ENCODE data around the gene LRRC59.

Gene LRRC59

DNA sequence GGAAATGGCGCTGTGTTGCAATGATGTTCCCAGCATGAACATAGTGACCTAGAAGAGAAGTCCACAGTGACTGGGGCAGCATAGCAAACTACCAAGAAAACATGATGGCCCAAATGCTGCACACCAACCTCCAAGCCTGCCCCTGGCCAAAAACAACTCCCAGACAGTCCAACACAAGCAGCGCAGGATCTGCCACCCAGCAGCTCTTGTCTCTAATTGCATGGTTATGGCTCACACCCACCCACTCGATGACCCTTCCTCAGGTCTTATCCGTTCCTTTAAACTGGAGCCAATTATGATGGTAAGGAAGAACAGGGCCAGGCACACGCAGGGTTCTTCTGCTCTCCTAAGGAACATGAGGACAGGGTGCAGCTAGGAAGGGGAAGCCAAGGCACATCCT is 27.3 kb downstream of the LRRC59 start:
- Histone ChIP-seq H3K4me1 (ENCODE audit: control insufficient read depth, insufficient read depth, low read length, poor library complexity, severe bottlenecking) (peaks cover 23% of the 10 kb centered on the region), H3K9me3 (ENCODE audit: control insufficient read depth, low read length) (no peaks in the 10 kb centered on the region), H3K4me3 (ENCODE audit: extremely low read depth, insufficient read depth, low read length, poor library complexity, severe bottlenecking) (no peak overlapping the region), H3K36me3 (ENCODE audit: control insufficient read depth, insufficient read depth, low read length) (peaks cover 64% of the 10 kb centered on the region), H3K27ac (ENCODE audit: low read depth, low read length, severe bottlenecking) (no peak overlapping the region)
- 98 to 100% methylated on average over 3 to 5 of the region's 5 CpGs for WGBS, 2 experiments (ENCODE audit: insufficient coverage in 2 of 2)

DNA sequence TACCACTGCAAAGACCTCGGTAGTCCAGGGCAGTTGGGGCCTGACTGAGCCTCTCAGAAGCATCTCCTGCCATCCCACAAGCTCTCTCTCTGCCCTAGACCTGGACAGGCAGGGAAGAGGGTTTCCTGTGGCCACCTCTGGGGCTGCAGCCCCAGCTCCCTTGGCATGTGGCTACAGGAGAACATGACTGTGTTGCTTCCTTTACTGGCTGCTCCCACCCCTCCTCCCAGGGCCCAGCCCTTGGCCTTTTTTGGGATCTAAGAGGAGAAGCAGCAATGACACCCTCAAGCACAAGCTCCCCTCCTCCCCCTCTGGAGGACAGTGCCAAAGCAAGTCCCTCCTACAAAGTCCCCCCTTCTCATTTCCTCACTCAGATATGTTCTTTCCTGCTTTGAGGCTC is 29.9 kb downstream of the LRRC59 start:
- H3K9me3 ChIP-seq (ENCODE audit: control insufficient read depth, low read length), result no peaks in the 10 kb centered on the region
- WGBS, 2 experiments (ENCODE audit: insufficient coverage in 2 of 2), result 88 to 100% methylated on average over 1 of the region's 1 CpG

DNA sequence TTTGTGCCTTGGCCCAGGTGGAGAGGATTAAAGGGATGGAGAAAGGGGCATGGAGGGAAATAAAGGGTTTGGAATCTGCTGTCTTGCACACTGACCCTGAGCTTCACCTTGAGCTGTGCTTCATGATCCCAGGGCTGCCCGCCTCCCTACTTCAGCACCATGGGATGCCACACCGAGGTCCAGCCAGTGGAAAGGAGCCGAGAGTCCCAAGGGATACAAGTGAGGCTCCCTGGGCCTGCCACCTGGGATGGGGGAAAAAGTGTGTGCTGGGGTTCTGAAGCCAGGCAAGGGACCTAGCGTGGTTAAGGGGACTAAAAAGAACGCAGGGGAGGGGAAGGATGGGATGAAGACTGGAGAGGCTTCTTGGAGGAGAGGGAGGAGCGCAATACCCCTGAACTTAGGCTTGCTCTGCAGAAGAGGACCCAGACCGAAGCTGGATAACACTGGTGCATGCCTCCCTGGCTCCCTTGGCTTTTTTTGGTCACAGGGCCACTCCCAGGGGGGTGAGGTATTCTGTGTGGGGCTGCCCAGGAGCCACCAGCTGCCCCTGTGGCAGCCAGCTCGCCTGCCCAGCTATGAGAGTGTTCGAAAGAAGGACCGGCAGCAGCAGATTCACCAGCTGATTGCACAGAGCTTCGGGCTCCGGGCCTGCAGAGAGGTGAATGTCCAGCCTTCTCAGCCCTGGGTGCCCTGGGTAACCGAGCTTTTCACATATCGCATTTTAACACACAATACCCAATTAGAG is 31.5 kb downstream of the LRRC59 start:
- Histone ChIP-seq H3K27ac (ENCODE audit: low read depth, low read length, severe bottlenecking) (no peak overlapping the region), H3K9me3 (ENCODE audit: control insufficient read depth, low read length) (no peaks in the 10 kb centered on the region), H3K4me3 (ENCODE audit: extremely low read depth, insufficient read depth, low read length, poor library complexity, severe bottlenecking) (no peak overlapping the region), H3K36me3 (ENCODE audit: control insufficient read depth, insufficient read depth, low read length) (peaks cover 53% of the 10 kb centered on the region), H3K4me1 (ENCODE audit: control insufficient read depth, insufficient read depth, low read length, poor library complexity, severe bottlenecking) (peaks cover 37% of the 10 kb centered on the region)
- WGBS, 2 experiments (ENCODE audit: insufficient coverage in 2 of 2), result 96 to 98% methylated on average over 6 to 8 of the region's 14 CpGs

More for the DNA sequence above, 29.9 kb downstream of the LRRC59 start:
- Histone ChIP-seq H3K4me1 (ENCODE audit: control insufficient read depth, insufficient read depth, low read length, poor library complexity, severe bottlenecking) (peaks cover 44% of the 10 kb centered on the region), H3K36me3 (ENCODE audit: control insufficient read depth, insufficient read depth, low read length) (peaks cover 62% of the 10 kb centered on the region), H3K4me3 (ENCODE audit: extremely low read depth, insufficient read depth, low read length, poor library complexity, severe bottlenecking) (no peak overlapping the region), H3K27ac (ENCODE audit: low read depth, low read length, severe bottlenecking) (no peak overlapping the region)

DNA sequence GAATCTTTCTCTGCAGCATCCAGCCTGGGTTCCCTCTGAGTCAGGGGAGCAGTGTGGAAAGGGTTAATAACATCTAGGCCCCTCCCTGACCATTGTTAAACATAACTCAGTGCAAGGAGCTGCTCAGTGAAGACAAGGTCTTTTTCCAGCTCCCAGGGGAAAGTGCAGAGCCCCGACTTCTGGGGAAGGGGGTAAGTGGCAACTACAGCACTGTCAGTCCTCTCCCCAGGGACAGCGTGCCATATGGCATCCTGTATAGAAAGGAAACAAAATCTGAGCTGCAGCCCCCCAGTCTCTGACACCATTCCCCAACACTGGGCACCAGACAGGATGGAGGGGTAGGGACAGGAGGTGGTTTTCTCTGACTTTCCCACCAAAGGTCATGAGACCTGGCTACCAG is 32.2 kb downstream of the LRRC59 start:
- Histone ChIP-seq H3K27ac (ENCODE audit: low read depth, low read length, severe bottlenecking) (peak overlapping the region; percentile 69), H3K36me3 (ENCODE audit: control insufficient read depth, insufficient read depth, low read length) (peaks cover 46% of the 10 kb centered on the region), H3K4me1 (ENCODE audit: control insufficient read depth, insufficient read depth, low read length, poor library complexity, severe bottlenecking) (peaks cover 36% of the 10 kb centered on the region), H3K9me3 (ENCODE audit: control insufficient read depth, low read length) (no peaks in the 10 kb centered on the region), H3K4me3 (ENCODE audit: extremely low read depth, insufficient read depth, low read length, poor library complexity, severe bottlenecking) (no peak overlapping the region)
- 0 to 40% methylated on average over 1 of the region's 2 CpGs for WGBS, 2 experiments (ENCODE audit: insufficient coverage in 2 of 2)

DNA sequence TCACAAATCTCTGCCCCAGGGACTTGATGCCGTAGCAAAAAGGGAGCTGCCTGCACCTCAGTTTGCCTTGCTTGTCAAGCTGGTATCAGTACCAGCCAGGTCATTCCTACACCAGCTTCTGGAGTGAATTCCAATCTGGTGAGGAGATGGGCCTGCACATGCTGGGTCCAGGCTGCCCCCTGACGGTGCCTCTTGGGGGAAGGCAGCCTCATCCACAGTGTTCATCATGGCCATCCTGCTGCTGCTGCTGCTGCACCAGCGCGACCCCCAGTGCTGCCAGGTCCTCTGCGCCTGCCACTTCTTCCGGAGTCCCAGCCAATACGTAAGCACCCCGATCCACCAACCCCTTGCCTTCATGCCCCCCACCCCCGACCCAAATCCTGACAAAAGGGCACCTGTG is 32.6 kb downstream of the LRRC59 start:
- Histone ChIP-seq H3K27ac (ENCODE audit: low read depth, low read length, severe bottlenecking) (peak overlapping the region; percentile 69), H3K9me3 (ENCODE audit: control insufficient read depth, low read length) (no peaks in the 10 kb centered on the region), H3K4me3 (ENCODE audit: extremely low read depth, insufficient read depth, low read length, poor library complexity, severe bottlenecking) (no peak overlapping the region), H3K36me3 (ENCODE audit: control insufficient read depth, insufficient read depth, low read length) (peaks cover 46% of the 10 kb centered on the region), H3K4me1 (ENCODE audit: control insufficient read depth, insufficient read depth, low read length, poor library complexity, severe bottlenecking) (peaks cover 36% of the 10 kb centered on the region)
- WGBS, 2 experiments (ENCODE audit: insufficient coverage in 2 of 2), result 53 to 64% methylated on average over 4 to 7 of the region's 9 CpGs

DNA sequence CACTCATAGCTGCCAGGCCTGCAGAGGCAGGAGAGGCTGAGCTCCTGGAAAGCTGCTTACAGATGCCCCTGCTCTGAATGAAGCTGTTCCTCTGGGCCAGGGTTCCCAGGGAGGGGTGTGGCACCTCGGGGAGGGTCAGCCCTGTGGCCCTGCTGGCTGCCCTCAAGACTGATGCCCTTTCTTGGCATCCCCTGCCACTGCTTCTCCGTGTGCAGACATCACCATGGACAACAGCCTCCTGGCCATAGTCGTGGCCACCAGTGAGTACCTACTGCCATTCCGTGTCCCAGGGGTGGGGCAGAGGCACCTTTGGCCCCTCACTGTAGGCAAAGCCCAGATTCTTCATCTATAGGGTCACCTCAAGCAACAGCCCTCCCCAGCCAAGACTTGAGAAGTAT is 33.3 kb downstream of the LRRC59 start:
- H3K9me3 ChIP-seq (ENCODE audit: control insufficient read depth, low read length), result no peaks in the 10 kb centered on the region
- H3K4me3 ChIP-seq (ENCODE audit: extremely low read depth, insufficient read depth, low read length, poor library complexity, severe bottlenecking), result no peak overlapping the region
- H3K36me3 ChIP-seq (ENCODE audit: control insufficient read depth, insufficient read depth, low read length), result peaks cover 46% of the 10 kb centered on the region
- 80 to 86% methylated on average over 4 of the region's 4 CpGs for WGBS, 2 experiments (ENCODE audit: insufficient coverage in 2 of 2)
- H3K4me1 ChIP-seq (ENCODE audit: control insufficient read depth, insufficient read depth, low read length, poor library complexity, severe bottlenecking), result peaks cover 36% of the 10 kb centered on the region
- H3K27ac ChIP-seq (ENCODE audit: low read depth, low read length, severe bottlenecking), result peak overlapping the region; percentile 69

DNA sequence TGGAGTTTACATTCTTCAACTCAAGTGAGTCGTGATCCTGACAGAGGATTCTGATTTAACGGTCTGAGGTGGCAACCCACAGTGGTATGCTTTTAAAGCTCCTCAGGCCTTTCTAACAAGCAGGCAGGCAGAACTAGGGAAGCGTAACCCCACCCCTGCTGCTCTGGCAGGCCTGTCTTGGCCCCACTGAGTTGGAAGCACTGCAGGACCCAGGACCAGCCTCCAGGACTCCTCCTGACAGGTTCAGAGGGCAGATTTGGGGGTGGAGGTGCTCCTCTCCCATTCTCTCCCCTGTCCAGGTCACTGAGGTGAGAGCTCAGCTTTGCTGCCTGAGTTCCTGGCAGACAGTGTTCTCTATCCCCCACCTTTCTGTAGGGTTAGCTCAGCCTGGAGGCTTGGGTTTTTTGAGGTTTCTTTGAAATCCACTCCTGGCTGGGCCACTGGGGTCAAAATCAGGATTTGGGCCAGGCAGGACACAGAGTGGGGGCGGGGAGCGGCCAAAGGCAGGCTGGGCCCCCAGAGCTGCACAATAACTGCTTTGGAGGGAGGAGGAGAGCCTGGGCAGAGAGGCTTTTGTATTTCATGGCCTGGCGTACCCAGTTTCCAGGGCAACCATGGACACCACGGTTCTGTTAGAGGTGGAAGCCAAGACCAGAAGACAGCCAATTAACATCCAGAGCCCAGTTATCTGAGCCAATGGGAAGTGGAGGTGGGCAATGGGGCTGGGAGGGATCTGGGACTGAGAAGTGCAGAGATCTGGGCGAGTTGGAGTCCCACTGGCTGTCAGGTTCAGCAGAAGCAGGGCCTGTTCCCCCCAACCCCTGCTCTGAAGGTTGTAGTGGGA is 33.9 kb downstream of the LRRC59 start:
- Histone ChIP-seq H3K9me3 (ENCODE audit: control insufficient read depth, low read length) (no peaks in the 10 kb centered on the region), H3K36me3 (ENCODE audit: control insufficient read depth, insufficient read depth, low read length) (peaks cover 46% of the 10 kb centered on the region), H3K4me1 (ENCODE audit: control insufficient read depth, insufficient read depth, low read length, poor library complexity, severe bottlenecking) (peaks cover 36% of the 10 kb centered on the region), H3K27ac (ENCODE audit: low read depth, low read length, severe bottlenecking) (peak overlapping the region; percentile 84), H3K4me3 (ENCODE audit: extremely low read depth, insufficient read depth, low read length, poor library complexity, severe bottlenecking) (no peak overlapping the region)
- WGBS, 2 experiments (ENCODE audit: insufficient coverage in 2 of 2), result 30 to 39% methylated on average over 7 of the region's 8 CpGs

DNA sequence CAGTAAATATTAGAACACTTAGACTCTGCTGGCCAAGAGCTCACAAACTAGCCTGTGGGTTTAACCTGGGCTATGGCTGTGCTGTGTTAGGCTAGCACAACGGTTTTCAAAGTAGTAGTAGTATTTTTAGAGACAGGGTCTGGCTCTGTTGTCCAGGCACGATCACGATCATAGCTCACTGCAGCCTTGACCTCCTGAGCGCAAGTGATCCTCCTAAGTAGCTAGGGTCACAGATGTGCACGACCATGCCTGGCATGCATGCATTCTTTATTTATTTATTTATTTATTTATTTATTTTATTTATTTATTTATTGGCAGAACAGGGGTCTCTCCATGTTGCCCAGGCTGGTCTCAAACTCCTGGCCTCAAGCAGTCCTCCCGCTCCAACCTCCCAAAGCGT is 34.7 kb downstream of the LRRC59 start:
- peaks cover 46% of the 10 kb centered on the region for H3K36me3 ChIP-seq (ENCODE audit: control insufficient read depth, insufficient read depth, low read length)
- H3K27ac ChIP-seq (ENCODE audit: low read depth, low read length, severe bottlenecking), result no peak overlapping the region
- no peaks in the 10 kb centered on the region for H3K9me3 ChIP-seq (ENCODE audit: control insufficient read depth, low read length)
- peaks cover 36% of the 10 kb centered on the region for H3K4me1 ChIP-seq (ENCODE audit: control insufficient read depth, insufficient read depth, low read length, poor library complexity, severe bottlenecking)
- no peak overlapping the region for H3K4me3 ChIP-seq (ENCODE audit: extremely low read depth, insufficient read depth, low read length, poor library complexity, severe bottlenecking)
- 89 to 95% methylated on average over 4 to 6 of the region's 7 CpGs for WGBS, 2 experiments (ENCODE audit: insufficient coverage in 2 of 2)

DNA sequence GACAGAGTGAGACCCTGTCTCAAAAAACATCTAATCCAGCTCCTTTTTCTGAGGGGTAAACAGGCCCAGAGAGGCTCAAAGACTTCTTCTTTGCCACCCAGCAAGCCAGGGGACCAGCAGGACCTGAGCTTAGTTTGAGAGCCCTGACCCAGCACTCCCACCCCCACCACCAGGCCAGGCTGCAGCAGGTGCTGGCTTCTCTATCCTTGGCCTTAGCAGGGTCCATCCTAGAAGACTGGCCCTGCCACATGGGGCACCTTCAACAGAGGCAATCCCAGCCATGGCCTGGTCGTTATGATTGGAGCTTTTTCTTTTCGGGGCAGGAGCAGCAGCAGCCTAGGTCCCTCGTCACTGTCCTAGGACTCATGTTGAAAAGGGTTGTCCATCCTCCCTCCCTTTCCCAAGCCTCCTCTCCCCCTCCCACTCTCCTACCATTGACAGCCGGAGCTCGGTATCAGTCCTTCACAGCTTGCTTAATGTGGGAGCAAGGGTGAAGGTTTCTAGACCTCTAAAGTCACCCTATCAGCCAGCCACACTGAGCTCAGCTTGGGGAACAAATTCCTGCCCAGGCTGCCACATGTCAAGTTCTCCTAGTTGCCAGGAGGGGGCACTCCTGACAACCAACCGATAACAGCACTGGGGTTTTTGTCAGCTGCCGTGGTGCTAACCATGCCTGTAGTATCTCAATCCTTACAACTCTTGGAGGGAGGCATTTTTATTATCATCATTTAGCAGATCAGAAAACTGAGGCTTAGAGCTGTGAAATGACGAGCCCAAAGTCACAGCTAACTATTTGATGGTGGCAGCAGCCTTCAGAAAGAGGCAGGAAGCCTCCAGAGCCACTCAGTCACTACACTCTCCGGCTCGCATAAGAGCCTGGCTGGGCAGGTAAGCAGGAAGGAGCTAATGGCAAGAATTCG is 35.5 kb downstream of the LRRC59 start:
- 44 to 52% methylated on average over 5 to 6 of the region's 11 CpGs for WGBS, 2 experiments (ENCODE audit: insufficient coverage in 2 of 2)
- Histone ChIP-seq H3K27ac (ENCODE audit: low read depth, low read length, severe bottlenecking) (peak overlapping the region; percentile 13), H3K4me3 (ENCODE audit: extremely low read depth, insufficient read depth, low read length, poor library complexity, severe bottlenecking) (no peak overlapping the region), H3K36me3 (ENCODE audit: control insufficient read depth, insufficient read depth, low read length) (peaks cover 46% of the 10 kb centered on the region), H3K4me1 (ENCODE audit: control insufficient read depth, insufficient read depth, low read length, poor library complexity, severe bottlenecking) (peaks cover 36% of the 10 kb centered on the region), H3K9me3 (ENCODE audit: control insufficient read depth, low read length) (no peaks in the 10 kb centered on the region)

DNA sequence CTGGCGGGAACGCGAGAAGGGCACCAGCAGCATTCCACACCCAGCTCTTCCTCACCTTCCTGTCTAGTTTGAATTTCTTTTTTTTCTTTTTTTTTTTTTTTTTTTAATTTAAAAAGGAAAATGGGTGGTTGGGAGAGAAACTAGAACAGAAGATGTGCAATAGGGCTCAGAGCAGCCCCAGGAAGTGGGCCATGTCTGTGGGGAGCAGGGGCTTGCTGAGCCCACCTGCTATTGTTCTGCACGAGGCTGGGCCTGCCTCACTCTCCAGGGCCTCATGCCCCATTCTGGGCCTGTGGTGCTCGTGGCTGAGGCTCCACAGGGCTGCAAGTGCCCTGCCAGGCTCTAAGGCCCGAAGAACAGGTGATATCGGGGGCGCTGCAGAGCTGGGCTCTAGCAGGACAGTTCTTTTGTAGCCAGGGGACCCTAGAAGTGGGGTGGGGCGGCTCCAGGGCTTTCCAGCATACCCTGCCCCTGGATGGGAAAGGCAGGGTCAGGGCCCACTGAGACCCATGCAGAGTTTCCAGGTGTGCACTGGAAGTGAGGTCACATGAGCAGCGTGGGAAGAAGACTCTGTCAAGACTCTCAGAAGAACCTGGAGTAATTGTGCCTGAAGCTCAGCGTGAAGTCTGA is 36.7 kb downstream of the LRRC59 start:
- WGBS, 2 experiments (ENCODE audit: insufficient coverage in 2 of 2), result 86 to 89% methylated on average over 7 to 8 of the region's 11 CpGs
- Histone ChIP-seq H3K9me3 (ENCODE audit: control insufficient read depth, low read length) (no peaks in the 10 kb centered on the region), H3K36me3 (ENCODE audit: control insufficient read depth, insufficient read depth, low read length) (peaks cover 46% of the 10 kb centered on the region), H3K4me1 (ENCODE audit: control insufficient read depth, insufficient read depth, low read length, poor library complexity, severe bottlenecking) (peaks cover 32% of the 10 kb centered on the region), H3K4me3 (ENCODE audit: extremely low read depth, insufficient read depth, low read length, poor library complexity, severe bottlenecking) (no peak overlapping the region), H3K27ac (ENCODE audit: low read depth, low read length, severe bottlenecking) (no peak overlapping the region)
